ENCODE measurements around the gene MBTPS1. TPM values are rescaled to one million over a fixed set of nuclear protein-coding genes. Genes with fewer than 3 reads are reported as not detected.

The MBTPS1 gene
- total and polyA plus RNA-seq, 2 experiments from 2014 or later: 18.1 to 49.3 TPM

GRCh38 chr16:84065536-84066132 is 51.1 kb downstream of the MBTPS1 start:
- Histone ChIP-seq H3K4me2 (no peak overlapping the region), H3K9me2 (ENCODE audit: insufficient read depth) (no peaks in the 10 kb centered on the region), H3K36me3 (ENCODE audit: insufficient read depth) (peaks cover 26% of the 10 kb centered on the region; the same call in 1 of the 2 replicates), H4K20me1 (replicated peaks; ENCODE audit: insufficient read depth) (peaks cover 8% of the 10 kb centered on the region), H2AFZ (no peak overlapping the region), H3K79me2 (replicated peaks; ENCODE audit: insufficient read depth) (no peaks in the 10 kb centered on the region), H3K27ac (ENCODE audit: low read depth) (no peak overlapping the region), H3K4me1 (ENCODE audit: insufficient read depth) (0 out of 2 replicates have a peak, but pooled peaks cover 4% of the 10 kb centered on the region), H3F3A (replicated peaks; ENCODE audit: low read depth) (0 out of 2 replicates have a peak, but pooled peaks cover 9% of the 10 kb centered on the region), H3K27me3 (ENCODE audit: insufficient read depth) (no peaks in the 10 kb centered on the region), H3K4me3 (no peak overlapping the region)
- DNase-seq (ENCODE audit: low spot score) (peak; percentile 81), ATAC-seq (peak; percentile 44)
- TF ChIP-seq ZNF331 (CRISPR knock-in tag; IDR thresholded peaks at IDR 0.05; ENCODE audit: low read depth) (no peak), EZH2phosphoT487 (IDR thresholded peaks at IDR 0.05; ENCODE audit: unreplicated experiment) (no peak), ETS1 (IDR thresholded peaks at IDR 0.05) (no peak), POLR2AphosphoS5 (IDR thresholded peaks at IDR 0.05; ENCODE audit: low read depth) (no peak), JUNB (IDR thresholded peaks at IDR 0.05; ENCODE audit: unreplicated experiment) (no peak), CREB1 (CRISPR knock-in tag; IDR thresholded peaks at IDR 0.05; ENCODE audit: low read depth) (no peak), STAT1 (IDR thresholded peaks at IDR 0.05; ENCODE audit: unreplicated experiment) (no peak), CTCF (conservative IDR thresholded peaks at IDR 0.05; ENCODE audit: low read depth in 2 of 2) (peak; percentile 60 to 83)
- Mint-ChIP-seq H3K27ac (no peak overlapping the region), H3K4me3 (no peak overlapping the region), H3K36me3 (ENCODE audit: low read depth) (peaks cover 52% of the 10 kb centered on the region), H3K4me1 (peaks cover 9% of the 10 kb centered on the region; the same call in 1 of the 3 replicates), H3K27me3 (ENCODE audit: insufficient read depth, low read depth, poor library complexity) (no peaks in the 10 kb centered on the region), H3K9me3 (no peaks in the 10 kb centered on the region)

DNA sequence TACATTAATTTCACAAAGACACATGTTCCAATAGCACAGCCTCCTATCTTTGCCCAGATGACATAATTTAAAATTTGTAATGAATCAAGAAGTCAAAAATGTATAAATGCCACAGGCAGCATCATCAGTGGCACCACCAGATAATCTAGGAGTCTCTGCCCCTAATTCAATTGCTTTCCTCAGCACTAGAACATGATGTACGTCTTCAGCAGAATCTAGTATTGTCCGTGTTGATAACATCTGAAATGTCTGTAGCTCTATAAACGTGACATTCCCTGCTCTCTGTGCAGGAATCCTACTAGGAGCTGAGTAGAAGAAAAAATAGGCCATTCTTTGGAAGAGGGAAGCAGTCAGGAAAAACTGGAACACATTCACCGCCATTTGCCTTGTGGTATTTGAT is 52.8 kb downstream of the MBTPS1 start:
- H3K79me2 ChIP-seq (replicated peaks; ENCODE audit: insufficient read depth): no peaks in the 10 kb centered on the region
- no peak for TF ChIP-seq CTCF (conservative IDR thresholded peaks at IDR 0.05; ENCODE audit: low read depth in 2 of 2)
- ATAC-seq: no peak
- peaks cover 54% of the 10 kb centered on the region for H3K36me3 Mint-ChIP-seq (ENCODE audit: low read depth)
- 0 out of 2 replicates have a peak, but pooled peaks cover 9% of the 10 kb centered on the region for H3F3A ChIP-seq (replicated peaks; ENCODE audit: low read depth)
- no peaks in the 10 kb centered on the region for H3K27me3 ChIP-seq (ENCODE audit: insufficient read depth)
- no peaks in the 10 kb centered on the region for H3K9me3 Mint-ChIP-seq
- peaks cover 8% of the 10 kb centered on the region for H4K20me1 ChIP-seq (replicated peaks; ENCODE audit: insufficient read depth)
- H3K9me2 ChIP-seq (ENCODE audit: insufficient read depth): no peaks in the 10 kb centered on the region
- no peak overlapping the region for H3K4me3 ChIP-seq
- H3K4me1 Mint-ChIP-seq: peaks cover 9% of the 10 kb centered on the region; the same call in 1 of the 3 replicates
- no peak overlapping the region for H3K4me2 ChIP-seq
- H3K27me3 Mint-ChIP-seq (ENCODE audit: insufficient read depth, low read depth, poor library complexity): no peaks in the 10 kb centered on the region
- DNase-seq (ENCODE audit: low spot score): no peak
- no peak overlapping the region for H2AFZ ChIP-seq
- no peak overlapping the region for H3K27ac ChIP-seq (ENCODE audit: low read depth)
- peaks cover 21% of the 10 kb centered on the region; the same call in 1 of the 2 replicates for H3K36me3 ChIP-seq (ENCODE audit: insufficient read depth)
- no peak overlapping the region for H3K27ac Mint-ChIP-seq
- 0 out of 2 replicates have a peak, but pooled peaks cover 4% of the 10 kb centered on the region for H3K4me1 ChIP-seq (ENCODE audit: insufficient read depth)
- H3K4me3 Mint-ChIP-seq: no peak overlapping the region

Data from GM23338 (cell line).